ENCODE results near the gene RBP4.

Gene RBP4

DNA sequence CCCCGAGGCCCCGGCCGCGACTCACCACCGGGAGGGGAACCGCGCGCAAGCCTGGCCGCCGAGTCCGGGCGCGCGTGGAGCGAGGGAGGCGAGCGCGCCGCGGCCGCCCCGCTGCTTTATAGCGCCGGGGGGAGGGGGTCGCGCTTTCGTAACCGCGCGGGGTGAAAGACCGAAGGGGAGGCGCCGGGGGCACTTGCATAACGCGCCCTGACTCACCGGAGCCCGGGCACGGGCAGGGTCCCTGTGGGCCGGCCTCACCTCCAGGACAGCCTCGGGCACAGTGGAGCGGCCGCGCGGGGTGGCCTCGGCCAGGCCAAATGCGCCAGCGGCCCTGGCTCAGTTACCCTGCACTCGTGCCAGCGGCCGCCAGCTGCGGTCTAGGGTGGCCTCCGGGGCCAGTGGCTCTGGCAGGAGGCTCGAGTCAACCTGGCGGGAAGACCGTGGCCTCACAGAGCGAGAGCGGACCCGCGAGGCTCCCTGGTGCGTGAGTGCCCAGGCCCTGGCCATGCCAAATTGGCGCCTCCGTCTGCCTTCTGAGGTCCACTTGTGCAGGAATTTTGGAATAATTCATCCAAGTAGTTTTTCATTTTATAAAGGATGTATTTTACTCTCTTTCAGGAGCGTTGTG lies at the start of gene RBP4:
Gene RBP4, minus strand, starts transcription at position 90 of the 628 bp plus-strand sequence. CDS start 207 bp downstream, outside the sequence.
- Mint-ChIP-seq H3K9me3 (no peaks in the 10 kb centered on the region), H3K36me3 (ENCODE audit: insufficient read depth) (no peaks in the 10 kb centered on the region), H3K4me1 (no peaks in the 10 kb centered on the region), H3K4me3 (no peak within 1 kb of the TSS), H3K27me3 (peaks cover 43% of the 10 kb centered on the region), H3K27ac (ENCODE audit: low read depth) (no peak within 1 kb of the TSS)
- DNase-seq (ENCODE audit: low spot score in 2 of 2): no peak
- no peak for ATAC-seq (replicated peaks; ENCODE audit: extremely low read depth, poor library complexity, severe bottlenecking)

DNA sequence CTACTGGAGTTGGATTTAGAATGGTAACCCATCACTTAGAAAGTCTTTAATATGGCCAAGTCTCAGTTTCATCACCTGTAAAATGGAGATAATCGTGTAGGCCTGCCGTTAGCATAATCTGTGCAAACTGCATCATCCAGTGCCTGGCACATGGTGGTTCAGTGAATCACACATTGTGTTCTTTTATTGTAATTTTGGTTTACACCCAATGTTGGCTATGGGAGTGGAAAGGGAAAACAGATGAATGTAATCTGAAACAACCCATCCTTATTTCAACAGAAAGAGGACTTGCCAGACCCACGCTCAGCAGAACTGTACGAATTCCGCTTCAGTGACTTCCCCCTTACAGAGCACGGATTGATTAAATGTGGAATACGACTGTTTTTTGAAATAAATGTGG lies 38.8 kb upstream of the RBP4 start:
- no peak overlapping the region for H3K27ac Mint-ChIP-seq (ENCODE audit: low read depth)
- DNase-seq (ENCODE audit: low spot score in 2 of 2): no peak
- H3K27me3 Mint-ChIP-seq: peaks cover 41% of the 10 kb centered on the region

GRCh38 chr10:93630625-93631557 lies 29.9 kb upstream of the RBP4 start:
- H3K9me3 Mint-ChIP-seq: no peaks in the 10 kb centered on the region
- no peaks in the 10 kb centered on the region for H3K36me3 Mint-ChIP-seq (ENCODE audit: insufficient read depth)
- ATAC-seq (replicated peaks; ENCODE audit: extremely low read depth, poor library complexity, severe bottlenecking) (no peak), DNase-seq (ENCODE audit: low spot score in 2 of 2) (no peak)
- H3K4me1 Mint-ChIP-seq: no peaks in the 10 kb centered on the region
- H3K27me3 Mint-ChIP-seq: peaks cover 37% of the 10 kb centered on the region
- H3K4me3 Mint-ChIP-seq: no peak overlapping the region
- H3K27ac Mint-ChIP-seq (ENCODE audit: low read depth): no peak overlapping the region

More for the DNA sequence above, 38.8 kb upstream of the RBP4 start:
- Mint-ChIP-seq H3K4me1 (no peaks in the 10 kb centered on the region), H3K36me3 (ENCODE audit: insufficient read depth) (no peaks in the 10 kb centered on the region), H3K4me3 (no peak overlapping the region), H3K9me3 (no peaks in the 10 kb centered on the region)
- no peak for ATAC-seq (replicated peaks; ENCODE audit: extremely low read depth, poor library complexity, severe bottlenecking)

GRCh38 chr10:93629647-93630305 lies 28.7 kb upstream of the RBP4 start:
- no peaks in the 10 kb centered on the region for H3K9me3 Mint-ChIP-seq
- H3K27me3 Mint-ChIP-seq: peaks cover 44% of the 10 kb centered on the region
- no peak for ATAC-seq (replicated peaks; ENCODE audit: extremely low read depth, poor library complexity, severe bottlenecking)
- H3K4me1 Mint-ChIP-seq: no peaks in the 10 kb centered on the region
- no peak overlapping the region for H3K27ac Mint-ChIP-seq (ENCODE audit: low read depth)
- H3K36me3 Mint-ChIP-seq (ENCODE audit: insufficient read depth): no peaks in the 10 kb centered on the region
- no peak for DNase-seq (ENCODE audit: low spot score in 2 of 2)
- H3K4me3 Mint-ChIP-seq: no peak overlapping the region

DNA sequence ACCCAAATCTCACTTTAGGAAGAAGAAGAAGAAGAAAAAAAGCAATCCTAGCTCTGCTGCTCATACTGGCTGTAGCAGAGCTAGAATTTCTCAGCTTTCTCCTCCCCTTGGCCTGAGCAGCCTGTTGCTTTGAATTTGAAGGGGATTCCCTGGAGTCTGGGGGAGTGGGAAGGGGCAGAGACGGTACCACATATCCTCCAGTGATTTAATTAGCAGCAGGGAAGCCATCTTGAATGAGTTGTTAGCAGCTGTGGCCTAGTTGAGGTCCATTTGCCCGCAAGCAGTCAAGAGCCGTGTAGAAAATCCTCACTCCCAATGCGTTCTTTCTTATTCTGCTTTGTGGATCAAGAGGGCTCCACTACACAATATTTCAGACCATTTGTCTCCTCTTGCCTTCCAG lies 27.8 kb upstream of the RBP4 start:
- H3K9me3 Mint-ChIP-seq: no peaks in the 10 kb centered on the region
- peaks cover 52% of the 10 kb centered on the region for H3K27me3 Mint-ChIP-seq
- ATAC-seq (replicated peaks; ENCODE audit: extremely low read depth, poor library complexity, severe bottlenecking) (no peak), DNase-seq (ENCODE audit: low spot score in 2 of 2) (no peak)
- H3K4me3 Mint-ChIP-seq: no peak overlapping the region
- H3K36me3 Mint-ChIP-seq (ENCODE audit: insufficient read depth): no peaks in the 10 kb centered on the region
- H3K4me1 Mint-ChIP-seq: no peaks in the 10 kb centered on the region
- H3K27ac Mint-ChIP-seq (ENCODE audit: low read depth): no peak overlapping the region

DNA sequence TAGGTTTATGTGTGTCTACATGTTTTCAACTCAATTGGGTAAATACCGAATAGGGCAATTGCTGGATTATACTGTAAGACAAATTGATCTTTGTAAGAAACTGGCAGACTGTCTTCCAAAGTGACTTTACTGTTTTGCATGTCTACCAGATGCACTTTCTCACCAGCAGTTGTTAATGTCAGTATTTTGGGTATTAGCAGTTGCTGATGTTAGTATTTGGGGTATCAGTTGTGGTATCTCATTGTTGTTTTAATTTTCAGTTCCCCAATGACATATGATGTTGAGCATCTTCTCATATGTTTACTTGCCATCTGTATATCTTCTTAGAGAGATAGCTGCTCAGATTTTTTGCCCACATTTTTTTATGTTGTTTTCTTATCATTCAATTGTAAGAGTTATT lies 21.9 kb upstream of the RBP4 start:
- no peak for ATAC-seq (replicated peaks; ENCODE audit: extremely low read depth, poor library complexity, severe bottlenecking)
- peaks cover 2% of the 10 kb centered on the region for H3K36me3 Mint-ChIP-seq (ENCODE audit: insufficient read depth)
- H3K4me3 Mint-ChIP-seq: no peak overlapping the region
- peaks cover 25% of the 10 kb centered on the region for H3K27me3 Mint-ChIP-seq
- no peak overlapping the region for H3K27ac Mint-ChIP-seq (ENCODE audit: low read depth)
- H3K4me1 Mint-ChIP-seq: no peaks in the 10 kb centered on the region
- DNase-seq (ENCODE audit: low spot score in 2 of 2): no peak
- no peaks in the 10 kb centered on the region for H3K9me3 Mint-ChIP-seq

- peaks cover 2% of the 10 kb centered on the region for H3K36me3 Mint-ChIP-seq (ENCODE audit: insufficient read depth)
Measured at GRCh38 chr10:93620925-93621324, 19.9 kb upstream of the RBP4 start.

GRCh38 chr10:93615576-93616235 lies 14.7 kb upstream of the RBP4 start:
- no peaks in the 10 kb centered on the region for H3K36me3 Mint-ChIP-seq (ENCODE audit: insufficient read depth)
- H3K9me3 Mint-ChIP-seq: no peaks in the 10 kb centered on the region
- no peak overlapping the region for H3K27ac Mint-ChIP-seq (ENCODE audit: low read depth)
- H3K4me1 Mint-ChIP-seq: no peaks in the 10 kb centered on the region
- DNase-seq (ENCODE audit: low spot score in 2 of 2): no peak
- H3K27me3 Mint-ChIP-seq: no peaks in the 10 kb centered on the region
- no peak for ATAC-seq (replicated peaks; ENCODE audit: extremely low read depth, poor library complexity, severe bottlenecking)
- no peak overlapping the region for H3K4me3 Mint-ChIP-seq

More at GRCh38 chr10:93620925-93621324, 19.9 kb upstream of the RBP4 start:
- Mint-ChIP-seq H3K9me3 (no peaks in the 10 kb centered on the region), H3K27me3 (peaks cover 25% of the 10 kb centered on the region), H3K27ac (ENCODE audit: low read depth) (no peak overlapping the region), H3K4me3 (no peak overlapping the region), H3K4me1 (no peaks in the 10 kb centered on the region)
- DNase-seq (ENCODE audit: low spot score in 2 of 2) (no peak), ATAC-seq (replicated peaks; ENCODE audit: extremely low read depth, poor library complexity, severe bottlenecking) (no peak)

- H3K27ac Mint-ChIP-seq (ENCODE audit: low read depth): no peak overlapping the region
- H3K36me3 Mint-ChIP-seq (ENCODE audit: insufficient read depth): no peaks in the 10 kb centered on the region
- no peak for ATAC-seq (replicated peaks; ENCODE audit: extremely low read depth, poor library complexity, severe bottlenecking)
- H3K27me3 Mint-ChIP-seq: peaks cover 4% of the 10 kb centered on the region
- H3K4me3 Mint-ChIP-seq: no peak overlapping the region
- no peaks in the 10 kb centered on the region for H3K9me3 Mint-ChIP-seq
- DNase-seq (ENCODE audit: low spot score in 2 of 2): no peak
- H3K4me1 Mint-ChIP-seq: no peaks in the 10 kb centered on the region
Measured at GRCh38 chr10:93614101-93614825, 13.2 kb upstream of the RBP4 start.

- Mint-ChIP-seq H3K27me3 (peaks cover 12% of the 10 kb centered on the region), H3K27ac (ENCODE audit: low read depth) (no peak overlapping the region), H3K9me3 (no peaks in the 10 kb centered on the region), H3K36me3 (ENCODE audit: insufficient read depth) (no peaks in the 10 kb centered on the region), H3K4me3 (no peak overlapping the region), H3K4me1 (no peaks in the 10 kb centered on the region)
- ATAC-seq (replicated peaks; ENCODE audit: extremely low read depth, poor library complexity, severe bottlenecking): no peak
- DNase-seq (ENCODE audit: low spot score in 2 of 2): no peak
Measured at GRCh38 chr10:93613126-93613525, 12.1 kb upstream of the RBP4 start.

GRCh38 chr10:93612311-93612710 lies 11.3 kb upstream of the RBP4 start, which contains the start of gene PDE6C:
Gene PDE6C (plus strand): TSS chr10:93612537. CDS start chr10:93612726, 189 bp downstream.
- no peak within 1 kb of the TSS for H3K27ac Mint-ChIP-seq (ENCODE audit: low read depth)
- H3K36me3 Mint-ChIP-seq (ENCODE audit: insufficient read depth): no peaks in the 10 kb centered on the region
- no peaks in the 10 kb centered on the region for H3K9me3 Mint-ChIP-seq
- no peak for ATAC-seq (replicated peaks; ENCODE audit: extremely low read depth, poor library complexity, severe bottlenecking)
- H3K27me3 Mint-ChIP-seq: peaks cover 18% of the 10 kb centered on the region
- no peaks in the 10 kb centered on the region for H3K4me1 Mint-ChIP-seq
- no peak within 1 kb of the TSS for H3K4me3 Mint-ChIP-seq
- no peak for DNase-seq (ENCODE audit: low spot score in 2 of 2)

DNA sequence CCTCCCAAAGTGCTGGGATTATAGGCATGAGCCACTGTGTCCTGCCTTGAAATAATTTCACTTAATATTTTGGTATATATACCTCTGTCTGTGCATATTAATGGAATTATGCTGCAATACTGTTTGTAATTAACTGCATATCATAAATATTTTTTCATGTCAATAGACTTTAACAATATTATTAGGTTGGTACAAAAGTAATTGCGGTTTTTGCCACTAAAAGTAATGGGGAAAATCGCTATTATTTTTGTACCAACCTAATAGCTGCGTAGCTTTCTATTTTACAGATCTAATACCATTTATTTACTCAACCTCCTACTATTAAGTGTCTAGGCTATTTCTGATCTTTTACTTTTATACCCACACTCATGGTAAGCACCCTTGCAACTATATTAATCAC lies 7.4 kb upstream of the RBP4 start:
- no peak for DNase-seq (ENCODE audit: low spot score in 2 of 2)
- H3K27me3 Mint-ChIP-seq: peaks cover 43% of the 10 kb centered on the region
- no peaks in the 10 kb centered on the region for H3K36me3 Mint-ChIP-seq (ENCODE audit: insufficient read depth)
- no peak overlapping the region for H3K4me3 Mint-ChIP-seq
- H3K9me3 Mint-ChIP-seq: no peaks in the 10 kb centered on the region
- no peak overlapping the region for H3K27ac Mint-ChIP-seq (ENCODE audit: low read depth)
- H3K4me1 Mint-ChIP-seq: no peaks in the 10 kb centered on the region
- no peak for ATAC-seq (replicated peaks; ENCODE audit: extremely low read depth, poor library complexity, severe bottlenecking)
